Measurements from ENCODE around the gene GRAMD1C.

GRAMD1C gene

GRCh38 chr3:113953677-113954076, 115.1 kb downstream of the GRAMD1C start:
- DNase-seq = no peak

- DNase-seq = no peak
Measured at GRCh38 chr3:113954091-113954685, 115.6 kb downstream of the GRAMD1C start.

GRCh38 chr3:113963879-113964278, 125.3 kb downstream of the GRAMD1C start:
- no peak for DNase-seq

DNA sequence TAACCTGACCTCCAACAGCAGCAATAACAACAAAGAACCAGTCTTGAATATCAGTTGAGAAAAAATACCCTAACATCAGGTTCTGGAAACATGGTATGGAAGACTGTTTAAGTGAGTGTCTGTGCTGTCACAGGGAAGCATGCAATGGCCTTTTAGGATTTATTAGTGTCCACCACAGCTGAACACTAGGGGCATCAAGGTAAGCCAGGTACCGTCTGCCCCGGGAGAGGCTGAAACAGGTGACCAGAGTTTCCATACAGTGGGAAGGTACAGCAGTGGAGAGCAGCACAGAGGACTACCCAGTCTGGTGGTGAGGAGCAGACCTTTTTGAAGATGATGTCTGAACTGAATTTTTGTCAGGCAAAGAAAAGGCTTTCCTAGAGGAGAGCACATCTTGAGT, 127.6 kb downstream of the GRAMD1C start:
- no peak for DNase-seq

- DNase-seq = no peak
Measured at GRCh38 chr3:113968986-113969385, 130.4 kb downstream of the GRAMD1C start.

- no peak for DNase-seq
Measured at GRCh38 chr3:113977822-113978221, 139.2 kb downstream of the GRAMD1C start.

DNA sequence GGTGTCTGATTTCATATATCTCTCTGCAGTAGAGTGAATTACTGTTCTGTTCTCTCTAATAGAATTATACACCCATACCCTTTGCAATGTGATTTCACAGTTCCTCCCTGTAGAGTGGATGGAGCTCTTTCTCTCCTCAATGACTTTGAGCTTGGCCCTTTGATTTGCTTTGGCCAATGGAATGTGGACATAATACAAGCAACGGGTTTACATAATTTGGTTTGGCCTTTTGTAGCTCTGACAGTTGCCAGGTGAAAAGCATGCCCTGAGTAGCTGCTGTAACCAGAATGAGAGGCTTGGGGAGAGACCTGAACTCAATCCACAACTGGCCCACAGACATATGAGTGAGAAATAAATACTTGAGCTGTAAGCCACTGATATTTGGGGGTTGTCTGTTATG, 141.3 kb downstream of the GRAMD1C start:
- no peak for DNase-seq

GRCh38 chr3:113981803-113982202, 143.2 kb downstream of the GRAMD1C start:
- no peak for DNase-seq

DNA sequence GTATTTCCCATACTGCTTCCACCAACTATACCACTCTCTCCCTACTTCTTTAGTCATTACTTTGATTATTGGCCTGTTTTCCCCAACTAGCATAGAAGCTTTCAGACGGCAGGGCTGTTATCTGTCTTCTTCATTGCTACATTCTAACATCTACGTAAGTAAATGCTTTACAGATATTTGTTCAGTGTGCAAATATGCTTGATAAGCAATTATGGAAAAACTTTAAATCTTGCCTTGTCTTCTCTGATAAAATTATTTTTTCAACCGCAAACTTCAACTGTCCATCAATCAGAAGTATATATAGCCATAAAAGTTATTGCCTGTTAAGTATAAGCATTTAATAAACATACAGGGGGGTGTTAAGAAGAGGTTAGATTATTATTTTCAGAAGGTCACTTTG, 145.0 kb downstream of the GRAMD1C start:
- DNase-seq = no peak

- no peak for DNase-seq
Measured at GRCh38 chr3:113985541-113985940, 147.0 kb downstream of the GRAMD1C start.
